SK-N-SH (cell line): ENCODE results near the gene OTUD1. TPM values are rescaled to one million over a fixed set of nuclear protein-coding genes. Genes with fewer than 3 reads are reported as not detected.

Experiments
- CTCF ChIA-PET: fragments of 300-600, 350-600 bp; formaldehyde crosslinking; extraction: SDS; loops from one replicate; lab custom pipeline; 2021; lab: Yijun Ruan, JAX
- POLR2A ChIA-PET: fragments of 350-600 bp; sonication (Branson Sonifier 250); formaldehyde crosslinking; extraction: SDS; loops from one replicate; lab custom pipeline; 2020; ENCODE audit warnings: antibody characterized with exemption, inconsistent platforms; lab: Yijun Ruan, JAX
- DNase-seq: peaks from one replicate; pipeline ENCODE4 v3.0.0; 2012
- H2AFZ ChIP-seq: fragments of 200-600 bp; sonication (generic); 2 replicates; pipeline ENCODE4 v1.8.1; 2016; ENCODE audit warnings: antibody characterized with exemption, mild to moderate bottlenecking, low read depth
- H3F3A ChIP-seq: fragments of 200-600 bp; sonication (generic); replicated peaks from 2 replicates; pipeline ENCODE3; 2016; ENCODE audit warnings: antibody characterized with exemption, mild to moderate bottlenecking; ENCODE audit not compliant: insufficient read depth
- H3K27ac ChIP-seq, 2 experiments: fragments of 200-500 bp in 1 of 2; fragments of 200-600 bp in 1 of 2; sonication (Bioruptor generic) in 1 of 2; sonication (generic), shearing (Covaris generic) in 1 of 2; 2 replicates each; pipeline versions ENCODE4 v1.5.1 to v1.6.1; 2014 to 2016; ENCODE audit warnings: low read depth in 2 of 2, inconsistent platforms in 1 of 2, low read length in 1 of 2, mild to moderate bottlenecking in 1 of 2, mixed read lengths in 1 of 2
- H3K27me3 ChIP-seq: fragments of 200-600 bp; sonication (generic), shearing (Covaris generic); 2 replicates; pipeline ENCODE4 v1.6.1; 2016; ENCODE audit warnings: mixed run types; ENCODE audit not compliant: insufficient read depth
- H3K36me3 ChIP-seq, 2 experiments: fragments of 200-500 bp in 1 of 2; fragments of 200-600 bp in 1 of 2; sonication (Bioruptor generic) in 1 of 2; sonication (generic) in 1 of 2; replicated peaks in 1 of 2; 2 replicates each; pipeline versions ENCODE3 to v1.5.1; 2014 to 2016; ENCODE audit warnings: low read length in 1 of 2, mild to moderate bottlenecking in 1 of 2; ENCODE audit not compliant: insufficient read depth in 2 of 2, control insufficient read depth in 1 of 2
- H3K4me1 ChIP-seq, 2 experiments: fragments of 200-500 bp in 1 of 2; fragments of 200-600 bp in 1 of 2; sonication (Bioruptor generic) in 1 of 2; sonication (generic), shearing (Covaris generic) in 1 of 2; 2 replicates each; pipeline versions ENCODE4 v1.5.1 to v1.6.1; 2014 to 2016; ENCODE audit warnings: low read depth in 1 of 2, low read length in 1 of 2, mixed run types in 1 of 2; ENCODE audit not compliant: insufficient read depth in 2 of 2, control insufficient read depth in 1 of 2
- H3K4me2 ChIP-seq: fragments of 200-600 bp; sonication (generic), shearing (Covaris generic); 2 replicates; pipeline ENCODE4 v1.6.1; 2017; ENCODE audit warnings: mixed run types
- H3K4me3 ChIP-seq, 2 experiments: fragments of 200-500 bp in 1 of 2; fragments of 200-600 bp in 1 of 2; sonication (Bioruptor generic) in 1 of 2; sonication (generic), shearing (Covaris generic) in 1 of 2; 2 replicates each; pipeline versions ENCODE4 v1.5.1 to v1.8.1; 2014 to 2016; ENCODE audit warnings: low read depth in 2 of 2, inconsistent platforms in 1 of 2, low read length in 1 of 2, mild to moderate bottlenecking in 1 of 2, mixed read lengths in 1 of 2, moderate library complexity in 1 of 2
- H3K79me2 ChIP-seq: fragments of 200-600 bp; sonication (generic); 2 replicates; pipeline ENCODE4 v1.8.1; 2017; ENCODE audit warnings: mild to moderate bottlenecking; ENCODE audit not compliant: insufficient read depth
- H3K9ac ChIP-seq: fragments of 200-600 bp; sonication (generic); 2 replicates; pipeline ENCODE4 v1.6.1; 2017; ENCODE audit warnings: mixed run types
- H3K9me2 ChIP-seq: fragments of 200-600 bp; sonication (generic); 2 replicates; pipeline ENCODE4 v1.6.1; 2017; ENCODE audit warnings: mixed run types
- H3K9me3 ChIP-seq: fragments of 200-600 bp; sonication (generic); 2 replicates; pipeline ENCODE4 v1.6.1; 2017; ENCODE audit warnings: mixed run types, mild to moderate bottlenecking, moderate library complexity
- H4K20me1 ChIP-seq: fragments of 200-600 bp; sonication (generic); 2 replicates; pipeline ENCODE4 v1.6.1; 2017; ENCODE audit warnings: mild to moderate bottlenecking, mixed run types; ENCODE audit not compliant: insufficient read depth
- CHD2 ChIP-seq: fragments of 150-350 bp; IDR thresholded peaks from 2 replicates; pipeline ENCODE4 v1.6.1; 2018; ENCODE audit warnings: low read length; ENCODE audit not compliant: partially characterized antibody
- ELF1 ChIP-seq: IDR thresholded peaks from 2 replicates; pipeline ENCODE4 v1.4.0; 2012
- EZH2phosphoT487 ChIP-seq: fragments of 200-600 bp; sonication (generic); IDR thresholded peaks from 2 replicates; pipeline ENCODE4 v1.6.1; 2017; ENCODE audit warnings: low read depth, mixed run types, mild to moderate bottlenecking, antibody characterized with exemption, moderate library complexity, borderline replicate concordance
- FOXJ3 ChIP-seq: sonication (generic); formaldehyde crosslinking; IDR thresholded peaks from 2 replicates; pipeline ENCODE4 v1.5.1; 2020; ENCODE audit warnings: mild to moderate bottlenecking, missing genetic modification reagents
- FOXM1 ChIP-seq: IDR thresholded peaks from 2 replicates; pipeline ENCODE4 v1.4.0; 2012; ENCODE audit warnings: low read depth, mild to moderate bottlenecking
- GABPA ChIP-seq: IDR thresholded peaks from 2 replicates; pipeline ENCODE4 v1.4.0; 2012; ENCODE audit warnings: low read depth, mild to moderate bottlenecking
- GATA2 ChIP-seq: sonication (generic); formaldehyde crosslinking; IDR thresholded peaks from 2 replicates; pipeline ENCODE4 v1.5.0; 2020; ENCODE audit warnings: mild to moderate bottlenecking, missing genetic modification reagents
- IRF3 ChIP-seq: fragments of 150-350 bp; IDR thresholded peaks from 2 replicates; pipeline ENCODE4 v1.6.1; 2016; ENCODE audit warnings: mild to moderate bottlenecking, low read depth, low read length
- JUND ChIP-seq: IDR thresholded peaks from 2 replicates; pipeline ENCODE4 v1.4.0; 2012
- MAX ChIP-seq: IDR thresholded peaks from 2 replicates; pipeline ENCODE4 v1.4.0; 2012; ENCODE audit warnings: low read depth
- MXI1 ChIP-seq: IDR thresholded peaks from 2 replicates; pipeline ENCODE4 v1.6.1; 2012; ENCODE audit warnings: mild to moderate bottlenecking, low read depth, low read length, improper control_type of control experiment
- PBX3 ChIP-seq: IDR thresholded peaks from 2 replicates; pipeline ENCODE4; 2012
- RXRA ChIP-seq: IDR thresholded peaks from 2 replicates; pipeline ENCODE4 v1.4.0; 2012; ENCODE audit warnings: low read depth, mild to moderate bottlenecking, borderline replicate concordance
- SIN3A ChIP-seq: IDR thresholded peaks from 2 replicates; pipeline ENCODE4 v1.6.1; 2012; ENCODE audit warnings: low read depth, mild to moderate bottlenecking, low read length, moderate library complexity, borderline replicate concordance
- SMC3 ChIP-seq: IDR thresholded peaks from 2 replicates; pipeline ENCODE4 v1.6.1; 2012; ENCODE audit warnings: low read depth, low read length, improper control_type of control experiment
- USF1 ChIP-seq: IDR thresholded peaks from 2 replicates; pipeline ENCODE4 v1.4.0; 2012; ENCODE audit warnings: low read depth, borderline replicate concordance
- USF2 ChIP-seq: fragments of 150-350 bp; IDR thresholded peaks from 2 replicates; pipeline ENCODE4 v1.6.1; 2017; ENCODE audit warnings: antibody characterized with exemption, low read length, low read depth, borderline replicate concordance
- ZBTB33 ChIP-seq: IDR thresholded peaks from 2 replicates; pipeline ENCODE4 v1.4.0; 2012; ENCODE audit warnings: low read depth, borderline replicate concordance
- WGBS: methylation state at CpG from one replicate; pipeline ENCODE4 v1.1.6; 2017; ENCODE audit warnings: low lambda C conversion rate; 5-methylcytosine and 5-hydroxymethylcytosine counted together
- polyA plus RNA-seq, 3 experiments: library from polyadenylated mRNA; depleted of rRNA; stranded (reverse); fragments of >200 nt; gene quantifications; 2 replicates each; pipeline ENCODE4 v1.2.3, GENCODE V29; 2012

OTUD1 gene
- polyA plus RNA-seq, 1 of the 3 experiments (the other 2 are of a cell fraction) = 8.5 TPM

GRCh38 chr10:23419655-23420329, 19.1 kb upstream of the OTUD1 start:
- Histone ChIP-seq H3K4me1 (no peaks in the 10 kb centered on the region), H3K4me2 (no peak overlapping the region), H3K9me2 (no peaks in the 10 kb centered on the region), H3K9me3 (no peaks in the 10 kb centered on the region), H3F3A (no peaks in the 10 kb centered on the region), H3K36me3 (no peaks in the 10 kb centered on the region), H4K20me1 (no peaks in the 10 kb centered on the region)
- CTCF ChIA-PET = interaction anchor here (0.6 to 1.0 kb wide), 2 partner anchors 196 to 262 kb away, joined by 3 read pairs; no protein-coding TSS in a partner anchor
- DNase-seq = no peak
- TF ChIP-seq FOXJ3 (CRISPR knock-in tag) = no peak
- no peak for TF ChIP-seq CHD2
- TF ChIP-seq IRF3 = no peak
- no peak for TF ChIP-seq SIN3A
- TF ChIP-seq GABPA = no peak
- TF ChIP-seq SMC3 = no peak
- TF ChIP-seq MXI1 = no peak
- no peak for TF ChIP-seq MAX
- TF ChIP-seq EZH2phosphoT487 = no peak
- TF ChIP-seq ZBTB33 = no peak
- no peak for TF ChIP-seq RXRA
- TF ChIP-seq, all 33 proteins: peak for 0
- WGBS = 88% methylated on average over 7 of the region's 7 CpGs
- H3K4me3 ChIP-seq = no peak overlapping the region
- no peaks in the 10 kb centered on the region for H3K27me3 ChIP-seq
- no peaks in the 10 kb centered on the region for H3K79me2 ChIP-seq
- POLR2A ChIA-PET = no interaction called here
- no peak overlapping the region for H3K9ac ChIP-seq
- no peak overlapping the region for H3K27ac ChIP-seq
- H2AFZ ChIP-seq = no peak overlapping the region

GRCh38 chr10:23421397-23421796, 17.5 kb upstream of the OTUD1 start:
- Histone ChIP-seq H3K9me3 (no peaks in the 10 kb centered on the region), H3K79me2 (no peaks in the 10 kb centered on the region), H3K27me3 (no peaks in the 10 kb centered on the region), H3K36me3 (no peaks in the 10 kb centered on the region), H3K4me2 (no peak overlapping the region), H3K27ac (no peak overlapping the region), H3K9ac (no peak overlapping the region), H3K4me1 (no peaks in the 10 kb centered on the region), H2AFZ (no peak overlapping the region), H3F3A (no peaks in the 10 kb centered on the region), H4K20me1 (no peaks in the 10 kb centered on the region), H3K4me3 (no peak overlapping the region), H3K9me2 (no peaks in the 10 kb centered on the region)
- POLR2A ChIA-PET = no interaction called here
- CTCF ChIA-PET = interaction anchor here (0.8 kb wide), 1 partner anchor 107 kb away, joined by 3 read pairs; no protein-coding TSS in a partner anchor
- DNase-seq = no peak
- 72% methylated on average over 1 of the region's 1 CpG for WGBS
- no peak for TF ChIP-seq USF2
- no peak for TF ChIP-seq JUND
- TF ChIP-seq USF1 = no peak
- no peak for TF ChIP-seq ELF1
- no peak for TF ChIP-seq FOXM1
- TF ChIP-seq MXI1 = no peak
- TF ChIP-seq GATA2 (CRISPR knock-in tag) = no peak
- no peak for TF ChIP-seq IRF3
- no peak for TF ChIP-seq PBX3
- no peak for TF ChIP-seq FOXJ3 (CRISPR knock-in tag)
